22Rv1 (cell line): ENCODE results near the gene POLD3.

Experiments
- ZFX ChIP-seq: fragments of 450-650 bp; IDR thresholded peaks from 2 replicates; pipeline ENCODE4 v1.6.1; 2017; ENCODE audit warnings: antibody characterized with exemption, borderline replicate concordance
- TF ChIP-seq, protein P1 (sequence below): fragments of 450-650 bp; IDR thresholded peaks from 2 replicates; pipeline ENCODE4 v1.5.1; 2017; ENCODE audit warnings: mild to moderate bottlenecking

DNA sequence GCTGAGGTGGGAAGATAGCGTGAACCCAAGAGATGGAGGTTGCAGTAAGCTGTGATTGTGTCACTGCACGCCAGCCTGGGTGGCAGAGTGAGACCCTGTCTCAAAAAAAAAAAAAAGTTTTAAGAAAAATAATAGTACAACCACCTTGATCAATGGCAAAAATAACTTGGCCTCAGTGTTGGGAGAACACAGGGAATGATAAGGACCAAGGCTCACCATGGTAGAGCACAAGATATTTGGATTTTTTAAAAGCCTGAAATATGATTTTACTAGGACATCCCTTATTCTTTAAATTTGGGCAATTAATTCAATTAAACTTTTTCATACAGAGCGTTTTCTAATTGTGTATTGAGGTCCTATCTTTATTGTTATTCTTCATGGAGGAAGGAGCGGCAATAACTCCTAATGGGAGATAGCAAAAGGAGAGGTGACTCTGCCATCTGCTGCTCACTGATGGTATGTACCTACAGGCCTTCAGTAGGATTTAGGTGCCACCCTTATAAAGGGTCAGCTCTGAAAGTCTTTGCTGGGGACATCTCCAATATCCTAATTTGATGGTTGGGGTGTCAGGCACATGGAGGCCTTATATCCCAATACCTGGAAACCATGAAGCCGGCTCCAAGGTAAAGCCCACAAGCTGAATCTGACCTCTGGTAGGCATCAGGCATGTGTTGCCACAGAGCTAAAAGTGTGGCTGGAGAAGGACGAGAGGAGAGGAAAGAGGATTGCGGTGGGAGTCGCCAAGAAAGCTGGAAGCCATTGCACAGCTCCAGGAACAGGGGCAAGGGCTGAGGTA, 21.9 kb upstream of the POLD3 start:
- TF ChIP-seq, protein P1, sequence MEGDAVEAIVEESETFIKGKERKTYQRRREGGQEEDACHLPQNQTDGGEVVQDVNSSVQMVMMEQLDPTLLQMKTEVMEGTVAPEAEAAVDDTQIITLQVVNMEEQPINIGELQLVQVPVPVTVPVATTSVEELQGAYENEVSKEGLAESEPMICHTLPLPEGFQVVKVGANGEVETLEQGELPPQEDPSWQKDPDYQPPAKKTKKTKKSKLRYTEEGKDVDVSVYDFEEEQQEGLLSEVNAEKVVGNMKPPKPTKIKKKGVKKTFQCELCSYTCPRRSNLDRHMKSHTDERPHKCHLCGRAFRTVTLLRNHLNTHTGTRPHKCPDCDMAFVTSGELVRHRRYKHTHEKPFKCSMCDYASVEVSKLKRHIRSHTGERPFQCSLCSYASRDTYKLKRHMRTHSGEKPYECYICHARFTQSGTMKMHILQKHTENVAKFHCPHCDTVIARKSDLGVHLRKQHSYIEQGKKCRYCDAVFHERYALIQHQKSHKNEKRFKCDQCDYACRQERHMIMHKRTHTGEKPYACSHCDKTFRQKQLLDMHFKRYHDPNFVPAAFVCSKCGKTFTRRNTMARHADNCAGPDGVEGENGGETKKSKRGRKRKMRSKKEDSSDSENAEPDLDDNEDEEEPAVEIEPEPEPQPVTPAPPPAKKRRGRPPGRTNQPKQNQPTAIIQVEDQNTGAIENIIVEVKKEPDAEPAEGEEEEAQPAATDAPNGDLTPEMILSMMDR, result peak; percentile 80
- TF ChIP-seq ZFX, result no peak
